HL-60 (cell line): ENCODE results near the gene CUTC.

Experiments used
- POLR2AphosphoS5 ChIP-seq: IDR thresholded peaks from 2 replicates; pipeline ENCODE4 v1.6.1; 2012; ENCODE audit warnings: low read depth
- TF ChIP-seq, protein P1 (sequence below): IDR thresholded peaks from one replicate; pipeline ENCODE4 v1.5.1; 2011; ENCODE audit warnings: low read length, control low read depth, inconsistent platforms; ENCODE audit not compliant: insufficient read depth
- TF ChIP-seq, protein P2 (sequence below): IDR thresholded peaks from 2 replicates; pipeline ENCODE4 v1.6.1; 2012; ENCODE audit warnings: low read depth; ENCODE audit not compliant: insufficient replicate concordance

DNA sequence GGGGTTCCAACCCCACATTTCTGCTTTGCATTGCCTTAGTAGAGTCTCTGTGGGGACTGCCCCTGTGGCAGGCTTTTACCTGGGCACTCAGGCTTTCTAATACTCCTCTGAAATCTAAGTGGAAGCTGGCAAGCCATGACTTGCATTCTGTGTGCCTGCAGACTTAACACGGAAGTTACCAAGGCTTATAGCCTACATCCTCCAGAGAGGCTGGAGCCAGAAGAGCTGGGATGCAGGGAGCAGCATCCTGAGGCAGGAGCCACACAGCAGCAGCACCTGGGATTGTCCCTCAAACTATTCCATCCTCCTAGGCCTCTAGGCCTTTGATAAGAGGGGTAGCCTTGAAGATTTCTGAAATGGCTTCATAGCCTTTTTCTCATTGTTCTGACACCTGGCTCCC, 28.3 kb downstream of the CUTC start:
- TF ChIP-seq, protein P1, sequence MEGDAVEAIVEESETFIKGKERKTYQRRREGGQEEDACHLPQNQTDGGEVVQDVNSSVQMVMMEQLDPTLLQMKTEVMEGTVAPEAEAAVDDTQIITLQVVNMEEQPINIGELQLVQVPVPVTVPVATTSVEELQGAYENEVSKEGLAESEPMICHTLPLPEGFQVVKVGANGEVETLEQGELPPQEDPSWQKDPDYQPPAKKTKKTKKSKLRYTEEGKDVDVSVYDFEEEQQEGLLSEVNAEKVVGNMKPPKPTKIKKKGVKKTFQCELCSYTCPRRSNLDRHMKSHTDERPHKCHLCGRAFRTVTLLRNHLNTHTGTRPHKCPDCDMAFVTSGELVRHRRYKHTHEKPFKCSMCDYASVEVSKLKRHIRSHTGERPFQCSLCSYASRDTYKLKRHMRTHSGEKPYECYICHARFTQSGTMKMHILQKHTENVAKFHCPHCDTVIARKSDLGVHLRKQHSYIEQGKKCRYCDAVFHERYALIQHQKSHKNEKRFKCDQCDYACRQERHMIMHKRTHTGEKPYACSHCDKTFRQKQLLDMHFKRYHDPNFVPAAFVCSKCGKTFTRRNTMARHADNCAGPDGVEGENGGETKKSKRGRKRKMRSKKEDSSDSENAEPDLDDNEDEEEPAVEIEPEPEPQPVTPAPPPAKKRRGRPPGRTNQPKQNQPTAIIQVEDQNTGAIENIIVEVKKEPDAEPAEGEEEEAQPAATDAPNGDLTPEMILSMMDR, result no peak
- no peak for TF ChIP-seq POLR2AphosphoS5
- TF ChIP-seq, protein P2, sequence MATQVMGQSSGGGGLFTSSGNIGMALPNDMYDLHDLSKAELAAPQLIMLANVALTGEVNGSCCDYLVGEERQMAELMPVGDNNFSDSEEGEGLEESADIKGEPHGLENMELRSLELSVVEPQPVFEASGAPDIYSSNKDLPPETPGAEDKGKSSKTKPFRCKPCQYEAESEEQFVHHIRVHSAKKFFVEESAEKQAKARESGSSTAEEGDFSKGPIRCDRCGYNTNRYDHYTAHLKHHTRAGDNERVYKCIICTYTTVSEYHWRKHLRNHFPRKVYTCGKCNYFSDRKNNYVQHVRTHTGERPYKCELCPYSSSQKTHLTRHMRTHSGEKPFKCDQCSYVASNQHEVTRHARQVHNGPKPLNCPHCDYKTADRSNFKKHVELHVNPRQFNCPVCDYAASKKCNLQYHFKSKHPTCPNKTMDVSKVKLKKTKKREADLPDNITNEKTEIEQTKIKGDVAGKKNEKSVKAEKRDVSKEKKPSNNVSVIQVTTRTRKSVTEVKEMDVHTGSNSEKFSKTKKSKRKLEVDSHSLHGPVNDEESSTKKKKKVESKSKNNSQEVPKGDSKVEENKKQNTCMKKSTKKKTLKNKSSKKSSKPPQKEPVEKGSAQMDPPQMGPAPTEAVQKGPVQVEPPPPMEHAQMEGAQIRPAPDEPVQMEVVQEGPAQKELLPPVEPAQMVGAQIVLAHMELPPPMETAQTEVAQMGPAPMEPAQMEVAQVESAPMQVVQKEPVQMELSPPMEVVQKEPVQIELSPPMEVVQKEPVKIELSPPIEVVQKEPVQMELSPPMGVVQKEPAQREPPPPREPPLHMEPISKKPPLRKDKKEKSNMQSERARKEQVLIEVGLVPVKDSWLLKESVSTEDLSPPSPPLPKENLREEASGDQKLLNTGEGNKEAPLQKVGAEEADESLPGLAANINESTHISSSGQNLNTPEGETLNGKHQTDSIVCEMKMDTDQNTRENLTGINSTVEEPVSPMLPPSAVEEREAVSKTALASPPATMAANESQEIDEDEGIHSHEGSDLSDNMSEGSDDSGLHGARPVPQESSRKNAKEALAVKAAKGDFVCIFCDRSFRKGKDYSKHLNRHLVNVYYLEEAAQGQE, result no peak
